Cerebellar cortex (tissue), 1 donor: Measurements from ENCODE around the gene ALPK1.
"Not testable (repeated sequence)": the region's sequence is repeated elsewhere in the genome, so short reads cannot be mapped to it uniquely, and the experiment has no call there.

Source experiments
- DNase-seq: peaks from one replicate; pipeline ENCODE4 v3.0.0-alpha.2; 2015; ENCODE audit warnings: low spot score

The ALPK1 gene

DNA sequence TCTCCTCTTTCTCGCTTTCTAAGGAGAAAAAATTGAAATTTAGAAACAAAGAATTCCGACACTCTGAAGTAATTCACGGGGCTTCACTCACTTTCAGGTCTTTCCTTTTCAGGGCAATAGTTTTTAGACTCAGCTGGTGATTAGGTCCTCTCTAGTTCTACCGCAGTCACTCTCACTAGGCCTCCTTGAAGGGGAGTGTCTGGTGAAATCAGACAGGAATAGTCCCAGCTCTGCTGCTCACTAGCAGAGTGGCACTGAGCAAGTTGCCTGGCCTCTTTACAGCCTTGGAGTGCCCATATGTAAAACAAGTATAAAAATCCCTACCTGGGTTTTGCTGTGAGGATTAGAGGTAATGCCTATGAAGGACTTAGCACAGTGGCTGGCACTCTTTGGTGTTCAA lies 154.7 kb downstream of the ALPK1 start:
- DNase-seq, result no peak

DNA sequence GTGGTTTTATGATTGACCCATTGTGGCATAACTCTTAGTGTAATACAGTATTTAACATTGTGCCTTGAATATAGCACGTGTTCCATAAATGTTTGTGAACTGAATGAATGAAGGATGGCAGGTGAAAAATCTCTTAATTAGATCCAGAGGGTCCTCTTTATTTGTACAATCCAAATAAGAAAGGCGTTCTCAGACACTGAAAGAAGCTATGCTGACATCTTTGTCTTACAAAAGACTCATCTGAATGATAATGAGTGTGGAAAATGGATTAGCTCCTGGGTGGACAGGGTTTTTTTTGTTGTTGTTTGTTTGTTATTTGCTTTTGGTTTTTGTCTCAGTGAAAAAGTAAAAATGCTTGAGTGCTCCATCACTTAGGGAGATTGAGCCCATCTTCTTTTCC lies 156.2 kb downstream of the ALPK1 start:
- no peak for DNase-seq

DNA sequence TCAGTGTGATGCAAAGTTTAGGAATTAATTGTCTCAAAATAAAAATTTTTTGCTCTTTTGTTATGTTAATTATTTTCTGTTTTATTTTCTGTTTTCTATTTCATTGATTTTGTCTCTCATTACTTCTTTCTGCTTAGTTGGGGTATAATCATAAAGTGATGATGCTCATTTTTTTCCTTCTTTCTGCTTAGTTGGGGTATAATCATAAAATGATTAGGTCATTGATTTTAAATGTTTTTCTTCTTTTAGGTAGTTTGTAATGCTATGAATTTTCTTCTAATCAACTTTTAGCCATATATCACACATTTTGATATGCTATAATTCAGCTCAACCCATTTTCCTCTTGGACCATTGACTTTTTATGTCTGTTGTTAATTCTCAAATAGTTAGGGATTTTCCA lies 175.1 kb downstream of the ALPK1 start:
- no peak for DNase-seq

DNA sequence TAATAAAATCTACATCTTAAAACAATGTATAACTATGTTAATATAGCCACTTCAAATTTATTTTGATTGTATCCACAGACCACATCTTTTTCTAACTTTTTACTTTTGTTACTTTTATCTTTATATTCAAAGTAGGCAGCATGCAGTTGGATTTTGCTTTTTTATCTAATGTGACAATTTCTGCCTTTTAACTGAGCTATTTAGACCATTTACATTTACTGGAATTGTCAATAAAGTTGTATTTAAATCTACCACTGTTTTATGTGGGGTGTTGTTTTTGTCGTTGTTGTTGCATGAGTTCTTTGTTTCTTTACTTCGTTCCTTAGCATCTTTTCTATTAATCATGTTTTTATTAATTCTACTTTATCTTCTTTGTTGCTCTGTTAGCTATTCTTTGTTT lies 176.8 kb downstream of the ALPK1 start:
- DNase-seq, result no peak

DNA sequence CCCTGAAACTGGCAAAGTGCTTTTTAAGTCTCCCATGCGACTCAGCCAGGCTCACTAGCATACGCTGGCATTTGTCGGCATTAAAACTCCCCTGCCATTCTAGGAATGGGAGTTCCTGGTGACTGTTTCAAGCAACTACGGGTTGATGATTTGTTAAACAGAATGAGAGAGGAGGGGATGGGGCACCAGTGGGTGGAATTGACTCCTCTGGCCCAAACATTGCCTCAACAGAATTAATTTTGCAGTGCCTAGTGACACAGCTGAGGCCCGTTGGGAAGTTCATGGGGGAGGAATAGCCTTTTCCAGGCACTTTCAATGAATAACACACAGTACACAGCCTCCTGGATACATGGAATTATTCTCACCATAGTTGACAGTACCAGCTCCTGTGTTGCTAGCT lies 188.8 kb downstream of the ALPK1 start:
- DNase-seq, result no peak

DNA sequence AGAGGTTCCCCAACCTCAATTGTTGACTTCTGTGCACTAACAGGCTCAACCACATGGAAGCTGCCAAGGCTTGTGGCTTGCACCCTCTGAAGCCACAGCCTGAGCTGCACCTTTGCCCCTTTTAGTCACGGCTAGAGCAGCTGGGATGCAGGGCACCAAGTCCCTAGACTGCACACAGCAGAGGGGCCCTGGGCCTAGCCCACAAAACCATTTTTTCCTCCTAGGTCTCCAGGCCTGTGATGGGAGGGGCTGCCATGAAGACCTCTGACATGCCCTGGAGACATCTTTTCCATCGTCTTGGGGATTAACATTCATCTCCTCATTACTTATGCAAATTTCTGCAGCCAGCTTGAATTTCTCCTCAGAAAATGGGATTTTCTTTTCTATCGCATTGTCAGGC lies 193.6 kb downstream of the ALPK1 start:
- DNase-seq, result not testable (repeated sequence)
